Measurements from ENCODE around the gene CCDC85C. TPM values are rescaled to one million over a fixed set of nuclear protein-coding genes. Genes with fewer than 3 reads are reported as not detected.

The CCDC85C gene
- total and polyA plus RNA-seq, 10 of the 15 experiments (the other 5 are each of a cell fraction or from before 2014, with no cell fraction given): 0.03 to 3.6 (median 1.1) TPM

- Histone ChIP-seq H3K9ac (ENCODE audit: control insufficient read depth, insufficient read depth, low read length) (no peak overlapping the region), H3K4me3 (no peak overlapping the region), H2AFZ (ENCODE audit: control insufficient read depth, low read depth, low read length) (no peak overlapping the region), H3K4me1 (ENCODE audit: control insufficient read depth, insufficient read depth, low read length) (no peaks in the 10 kb centered on the region), H3K9me3 (replicated peaks; ENCODE audit: control insufficient read depth, insufficient read depth, low read length) (no peaks in the 10 kb centered on the region), H3K27ac (ENCODE audit: control insufficient read depth, insufficient read depth) (no peak overlapping the region), H4K20me1 (ENCODE audit: control insufficient read depth, insufficient read depth) (no peaks in the 10 kb centered on the region), H3K36me3 (ENCODE audit: control insufficient read depth in 2 of 2, insufficient read depth in 2 of 2, low read length in 1 of 2) (peaks cover 38 to 75% of the 10 kb centered on the region in 2 experiments), H3K4me2 (ENCODE audit: control insufficient read depth, insufficient read depth) (no peak overlapping the region), H3K27me3 (replicated peaks in 1 of 2; ENCODE audit: control insufficient read depth in 2 of 2, insufficient read depth in 2 of 2, low read length in 1 of 2) (no peaks in the 10 kb centered on the region), H3K79me2 (ENCODE audit: control insufficient read depth, insufficient read depth, low read length) (no peaks in the 10 kb centered on the region)
- in situ Hi-C loops (cut with MboI) (no loop called here), intact Hi-C loops (cut with micrococcal nuclease; ENCODE audit: unreplicated experiment) (no loop called here)
- no peak for DNase-seq (ENCODE audit: low read depth, low spot score)
- FAIRE-seq: no peak
- SMC1A ChIA-PET (ENCODE audit: uncharacterized antibody, unreplicated experiment): no interaction called here
- RAD21 ChIA-PET (ENCODE audit: unreplicated experiment): no interaction called here
- POLR2A ChIA-PET: no interaction called here
- ATAC-seq: no peak
- CTCF ChIA-PET: no interaction called here
- TF ChIP-seq ZBED1 (IDR thresholded peaks at IDR 0.05; ENCODE audit: borderline replicate concordance) (no peak), SKIL (IDR thresholded peaks at IDR 0.05; ENCODE audit: low read depth, poor library complexity, severe bottlenecking) (no peak), EP300 (IDR thresholded peaks at IDR 0.05; ENCODE audit: borderline replicate concordance in 1 of 2, control insufficient read depth in 1 of 2, low read depth in 2 of 2, low read length in 2 of 2) (no peak)
- WGBS (ENCODE audit: insufficient coverage, insufficient replicate concordance, low lambda C conversion rate, missing lambda C conversion rate): over 99% methylated on average over 5 of the region's 5 CpGs
- no TSS peak for BruUV-seq (replicated peaks)
Measured at GRCh38 chr14:99505089-99505488, 98.9 kb downstream of the CCDC85C start.

GRCh38 chr14:99503848-99504453, 100.1 kb downstream of the CCDC85C start:
- no peak for FAIRE-seq
- ChIA-PET CTCF (interaction anchor here (0.6 kb wide), 2 partner anchors 318 to 395 kb away, joined by 3 to 5 read pairs; no protein-coding TSS in a partner anchor), SMC1A (ENCODE audit: uncharacterized antibody, unreplicated experiment) (no interaction called here), POLR2A (interaction anchor here (0.6 kb wide), 1 partner anchor 18 kb away, joined by 3 read pairs; no protein-coding TSS in a partner anchor), RAD21 (ENCODE audit: unreplicated experiment) (interaction anchor here (0.7 kb wide), 1 partner anchor 124 kb away, joined by 3 read pairs; no protein-coding TSS in a partner anchor)
- no peak for ATAC-seq
- H2AFZ ChIP-seq (ENCODE audit: control insufficient read depth, low read depth, low read length): no peak overlapping the region
- H3K4me1 ChIP-seq (ENCODE audit: control insufficient read depth, insufficient read depth, low read length): no peaks in the 10 kb centered on the region
- TF ChIP-seq USF1 (IDR thresholded peaks at IDR 0.05; ENCODE audit: borderline replicate concordance, extremely low read length, insufficient read depth, low read depth, low read length) (no peak), ASH2L (IDR thresholded peaks at IDR 0.05; ENCODE audit: borderline replicate concordance, low read depth) (no peak), MEF2A (IDR thresholded peaks at IDR 0.05; ENCODE audit: insufficient read depth, low read depth, low read length) (no peak), BCLAF1 (IDR thresholded peaks at IDR 0.05) (no peak), BACH1 (IDR thresholded peaks at IDR 0.05; ENCODE audit: borderline replicate concordance) (no peak), RAD51 (IDR thresholded peaks at IDR 0.05) (no peak), ZNF274 (IDR thresholded peaks at IDR 0.05; ENCODE audit: insufficient read depth, insufficient read length) (no peak)
- H4K20me1 ChIP-seq (ENCODE audit: control insufficient read depth, insufficient read depth): no peaks in the 10 kb centered on the region
- no peak overlapping the region for H3K9ac ChIP-seq (ENCODE audit: control insufficient read depth, insufficient read depth, low read length)
- no TSS peak for BruUV-seq (replicated peaks)
- no peaks in the 10 kb centered on the region for H3K79me2 ChIP-seq (ENCODE audit: control insufficient read depth, insufficient read depth, low read length)
- H3K36me3 ChIP-seq (ENCODE audit: control insufficient read depth in 2 of 2, insufficient read depth in 2 of 2, low read length in 1 of 2): peaks cover 30 to 76% of the 10 kb centered on the region in 2 experiments
- H3K9me3 ChIP-seq (replicated peaks; ENCODE audit: control insufficient read depth, insufficient read depth, low read length): no peaks in the 10 kb centered on the region
- in situ Hi-C loops (cut with MboI) (no loop called here), intact Hi-C loops (cut with micrococcal nuclease; ENCODE audit: unreplicated experiment) (no loop called here)
- whole genome bisulfite sequencing (ENCODE audit: insufficient coverage, insufficient replicate concordance, low lambda C conversion rate, missing lambda C conversion rate): 97% methylated on average over 4 of the region's 4 CpGs
- H3K27ac ChIP-seq (ENCODE audit: control insufficient read depth, insufficient read depth): no peak overlapping the region
- H3K4me2 ChIP-seq (ENCODE audit: control insufficient read depth, insufficient read depth): no peak overlapping the region
- DNase-seq (ENCODE audit: low read depth, low spot score): no peak
- no peak overlapping the region for H3K4me3 ChIP-seq
- H3K27me3 ChIP-seq (replicated peaks in 1 of 2; ENCODE audit: control insufficient read depth in 2 of 2, insufficient read depth in 2 of 2, low read length in 1 of 2): no peaks in the 10 kb centered on the region

Data from GM12878 (cell line).